GM18508 (cell line): ENCODE data around the gene PCSK5.
"Not testable (repeated sequence)": the region's sequence is repeated elsewhere in the genome, so short reads cannot be mapped to it uniquely, and the experiment has no call there.

Experiments used
- ATAC-seq: cut with Tn5 transposase; IDR thresholded peaks from one replicate; pipeline ENCODE4 v1.9.1; 2021; ENCODE audit warnings: moderate number of reproducible peaks; ENCODE audit not compliant: insufficient read depth, unreplicated experiment

Gene PCSK5

GRCh38 chr9:76037587-76038225, 147.2 kb downstream of the PCSK5 start:
- ATAC-seq = no peak

- ATAC-seq = no peak
Observed at GRCh38 chr9:76038431-76038830, 148.0 kb downstream of the PCSK5 start.

GRCh38 chr9:76044266-76044819, 153.9 kb downstream of the PCSK5 start:
- no peak for ATAC-seq

GRCh38 chr9:76045221-76045620, 154.7 kb downstream of the PCSK5 start:
- no peak for ATAC-seq

GRCh38 chr9:76049341-76049740, 158.9 kb downstream of the PCSK5 start:
- no peak for ATAC-seq

- no peak for ATAC-seq
Observed at GRCh38 chr9:76067696-76068095, 177.2 kb downstream of the PCSK5 start.

- no peak for ATAC-seq
Observed at GRCh38 chr9:76077537-76077936, 187.1 kb downstream of the PCSK5 start.

GRCh38 chr9:76081281-76081680, 190.8 kb downstream of the PCSK5 start:
- not testable (repeated sequence) for ATAC-seq

- no peak for ATAC-seq
Observed at GRCh38 chr9:76082057-76082456, 191.6 kb downstream of the PCSK5 start.

GRCh38 chr9:76085596-76085995, 195.1 kb downstream of the PCSK5 start:
- no peak for ATAC-seq

GRCh38 chr9:76086539-76086938, 196.1 kb downstream of the PCSK5 start:
- no peak for ATAC-seq

GRCh38 chr9:76087976-76088375, 197.5 kb downstream of the PCSK5 start:
- no peak for ATAC-seq

GRCh38 chr9:76090330-76090729, 199.9 kb downstream of the PCSK5 start:
- ATAC-seq = no peak

- ATAC-seq = no peak
Observed at GRCh38 chr9:76090909-76091308, 200.4 kb downstream of the PCSK5 start.

- ATAC-seq = no peak
Observed at GRCh38 chr9:76092572-76092971, 202.1 kb downstream of the PCSK5 start.

GRCh38 chr9:76095585-76095984, 205.1 kb downstream of the PCSK5 start:
- ATAC-seq = no peak

GRCh38 chr9:76099516-76099915, 209.0 kb downstream of the PCSK5 start:
- ATAC-seq = no peak

- no peak for ATAC-seq
Observed at GRCh38 chr9:76101075-76101474, 210.6 kb downstream of the PCSK5 start.

- ATAC-seq = no peak
Observed at GRCh38 chr9:76101491-76101890, 211.0 kb downstream of the PCSK5 start.

- no peak for ATAC-seq
Observed at GRCh38 chr9:76101947-76102346, 211.5 kb downstream of the PCSK5 start.

GRCh38 chr9:76103531-76104315, 213.2 kb downstream of the PCSK5 start:
- no peak for ATAC-seq

- ATAC-seq = no peak
Observed at GRCh38 chr9:76107482-76107881, 217.0 kb downstream of the PCSK5 start.
